ENCODE data around the gene ERBB3. TPM values are rescaled to one million over a fixed set of nuclear protein-coding genes. Genes with fewer than 3 reads are reported as not detected.

The ERBB3 gene
- total and polyA plus RNA-seq, 2 of the 8 experiments (the other 6 are each of a cell fraction or from before 2014, with no cell fraction given), result 33.9 to 52.4 TPM

DNA sequence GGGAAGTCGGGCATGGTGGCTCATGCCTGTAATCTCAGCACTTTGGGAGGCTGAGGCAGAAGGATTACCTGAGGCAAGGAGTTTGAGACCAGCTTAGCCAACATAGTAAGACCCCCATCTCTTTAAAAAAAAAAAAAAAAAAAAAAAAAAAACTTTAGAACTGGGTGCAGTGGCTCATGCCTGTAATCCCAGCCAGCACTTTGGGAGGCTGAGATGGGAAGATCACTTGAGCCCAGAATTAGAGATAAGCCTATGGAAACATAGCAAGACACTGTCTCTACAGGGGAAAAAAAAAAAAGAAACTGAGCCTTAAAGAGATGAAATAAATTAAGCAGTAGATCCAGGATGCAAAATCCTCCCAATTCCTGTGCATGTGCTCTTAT, 22.7 kb downstream of the ERBB3 start:
- Histone ChIP-seq H2AK5ac (ENCODE audit: low read depth, low read length) (no peak overlapping the region), H2BK12ac (ENCODE audit: low read depth, low read length) (no peak overlapping the region)
- WGBS, 2 experiments (ENCODE audit: extremely low coverage in 1 of 2, insufficient coverage in 1 of 2, insufficient read length in 1 of 2, insufficient replicate concordance in 2 of 2, low coverage in 1 of 2, low lambda C conversion rate in 2 of 2, missing lambda C conversion rate in 1 of 2), result 85% methylated on average over 1 of the region's 1 CpG; no CpG with 5 or more reads in 1 of the 2 experiments

More for the DNA sequence above, 22.7 kb downstream of the ERBB3 start:
- H2BK15ac ChIP-seq (ENCODE audit: low read length), result no peak overlapping the region
- TF ChIP-seq KDM4A (IDR thresholded peaks at IDR 0.05; ENCODE audit: low read depth, low read length, severe bottlenecking) (no peak), HDAC2 (IDR thresholded peaks at IDR 0.05; ENCODE audit: borderline replicate concordance in 1 of 2, low read depth in 2 of 2, low read length in 2 of 2) (no peak), BCL11A (IDR thresholded peaks at IDR 0.05; ENCODE audit: low read depth in 2 of 2, low read length in 2 of 2) (no peak), YY1 (IDR thresholded peaks at IDR 0.05; ENCODE audit: low read depth, low read length) (no peak), TBP (IDR thresholded peaks at IDR 0.05; ENCODE audit: low read depth, low read length) (no peak), RFX5 (IDR thresholded peaks at IDR 0.05; ENCODE audit: borderline replicate concordance, low read depth, low read length) (no peak), NRF1 (IDR thresholded peaks at IDR 0.05; ENCODE audit: low read depth, low read length) (no peak), POLR2AphosphoS5 (IDR thresholded peaks at IDR 0.05; ENCODE audit: low read depth, low read length) (no peak), RXRA (IDR thresholded peaks at IDR 0.05; ENCODE audit: insufficient read depth, low read depth, low read length) (no peak), SIX5 (IDR thresholded peaks at IDR 0.05; ENCODE audit: low read depth, low read length) (no peak), EP300 (IDR thresholded peaks at IDR 0.05; ENCODE audit: borderline replicate concordance in 1 of 2, low read depth in 2 of 2, low read length in 2 of 2) (no peak), ZNF274 (IDR thresholded peaks at IDR 0.05; ENCODE audit: borderline replicate concordance, extremely low read depth, low read length) (no peak), CTBP2 (IDR thresholded peaks at IDR 0.05; ENCODE audit: borderline replicate concordance, insufficient read depth, insufficient read length, low read length) (no peak)
- peaks cover 4 to 5% of the 10 kb centered on the region in 2 experiments for H4K20me1 ChIP-seq (replicated peaks in 1 of 2; ENCODE audit: control insufficient read depth in 1 of 2, insufficient read depth in 2 of 2, low read length in 2 of 2)
- no peak overlapping the region for H3K4ac ChIP-seq (replicated peaks; ENCODE audit: insufficient read length, low read depth, low read length)
- FAIRE-seq, result no peak
- 0 out of 2 replicates have a peak, but pooled peaks cover 2% of the 10 kb centered on the region for H3K79me1 ChIP-seq (ENCODE audit: low read depth, low read length)
- H3K56ac ChIP-seq (replicated peaks; ENCODE audit: insufficient read length, low read depth, low read length), result no peak overlapping the region
- H3K18ac ChIP-seq (ENCODE audit: extremely low read depth, low read length), result no peak overlapping the region
- peaks cover 21 to 31% of the 10 kb centered on the region in 2 experiments for H3K79me2 ChIP-seq (ENCODE audit: control insufficient read depth in 1 of 2, insufficient read depth in 2 of 2, low read length in 2 of 2)
- H4K5ac ChIP-seq (ENCODE audit: insufficient read length, low read depth, low read length), result no peak overlapping the region
- no peak overlapping the region for H3K27ac ChIP-seq (ENCODE audit: low read depth, low read length)
- no peak for DNase-seq (ENCODE audit: low read depth in 1 of 2, low spot score in 2 of 2)
- H3K36me3 ChIP-seq (ENCODE audit: control insufficient read depth in 2 of 4, insufficient read depth in 4 of 4, low read length in 3 of 4), result peaks cover 22 to 56% (median 43%) of the 10 kb centered on the region in 4 experiments
- no peak overlapping the region for H4K91ac ChIP-seq (replicated peaks; ENCODE audit: insufficient read length, low read length)
- H3K27me3 ChIP-seq (replicated peaks in 1 of 4; ENCODE audit: control insufficient read depth in 3 of 4, extremely low read depth in 1 of 4, insufficient read depth in 3 of 4, low read length in 3 of 4), result no peaks in the 10 kb centered on the region
- H3K23me2 ChIP-seq (ENCODE audit: low read depth, low read length), result peaks cover 8% of the 10 kb centered on the region
- H2BK120ac ChIP-seq (replicated peaks; ENCODE audit: low read depth, low read length), result no peak overlapping the region
- H3K4me1 ChIP-seq (replicated peaks in 1 of 4; ENCODE audit: control insufficient read depth in 3 of 4, insufficient read depth in 4 of 4, low read length in 3 of 4), result peaks cover 0 to 9% (median 3%) of the 10 kb centered on the region in 4 experiments; a peak in 5 of 7 replicates
- no peak overlapping the region for H2BK20ac ChIP-seq (ENCODE audit: low read length)
- CTCF ChIA-PET (ENCODE audit: partially characterized antibody), result interaction anchor here (1.1 to 7.2 kb wide), 8 partner anchors 8 to 107 kb away, joined by 3 to 34 read pairs (median 6); partner anchors contain the start of genes ERBB3, SMARCC2 and ZC3H10
- H3K9ac ChIP-seq (replicated peaks in 1 of 4; ENCODE audit: extremely low read depth in 1 of 4, low read depth in 3 of 4, low read length in 3 of 4), result no peak overlapping the region
- H3K9me3 ChIP-seq (ENCODE audit: insufficient read depth in 2 of 2, low read depth in 1 of 2, low read length in 1 of 2), result no peaks in the 10 kb centered on the region
- H2BK5ac ChIP-seq (ENCODE audit: low read depth, low read length), result no peak overlapping the region
- H3K23ac ChIP-seq (ENCODE audit: insufficient read length), result no peak overlapping the region
- H3K14ac ChIP-seq (ENCODE audit: insufficient read length), result no peak overlapping the region
- POLR2A ChIA-PET (ENCODE audit: partially characterized antibody), result interaction anchor here (0.6 to 11.1 kb wide), 7 partner anchors 10 to 87 kb away, joined by 4 to 267 read pairs (median 35); partner anchors contain the start of genes ERBB3, MYL6, RPL41 and SMARCC2
- no peak overlapping the region for H3K4me3 ChIP-seq (ENCODE audit: extremely low read depth in 1 of 4, insufficient read depth in 2 of 4, low read depth in 3 of 4, low read length in 4 of 4)
- no peak overlapping the region for H4K8ac ChIP-seq (ENCODE audit: extremely low read depth, insufficient read depth, low read length)
- no peak overlapping the region for H2AFZ ChIP-seq (ENCODE audit: low read length)
- H3K4me2 ChIP-seq (ENCODE audit: insufficient read depth in 1 of 2, low read depth in 2 of 2, low read length in 2 of 2), result no peak overlapping the region; a peak in 1 of 4 replicates

All from H1 (cell line).